HFFc6 (cell line): Measurements from ENCODE around the gene HIGD1B. TPM values are rescaled to one million over a fixed set of nuclear protein-coding genes. Genes with fewer than 3 reads are reported as not detected.

Experiments
- DNase-seq: peaks from one replicate; pipeline ENCODE4 v3.0.0-alpha.2; 2018
- H3K27ac Mint-ChIP-seq: 2 replicates; pipeline ENCODE4 v1.8.0; 2020; ENCODE audit warnings: mild to moderate bottlenecking, mixed read lengths
- H3K27me3 Mint-ChIP-seq: 2 replicates; pipeline ENCODE4 v1.8.0; 2021; ENCODE audit warnings: mild to moderate bottlenecking, moderate library complexity, mixed read lengths; ENCODE audit not compliant: insufficient read depth
- H3K36me3 Mint-ChIP-seq: 2 replicates; pipeline ENCODE4 v1.8.0; 2021; ENCODE audit warnings: low read depth, mixed read lengths
- H3K4me1 Mint-ChIP-seq: 2 replicates; pipeline ENCODE4 v1.8.0; 2020; ENCODE audit warnings: low read depth, mixed read lengths
- H3K4me3 Mint-ChIP-seq: 2 replicates; pipeline ENCODE4 v1.8.0; 2020; ENCODE audit warnings: mild to moderate bottlenecking, moderate library complexity, mixed read lengths
- H3K9me3 Mint-ChIP-seq: 2 replicates; pipeline ENCODE4 v1.8.0; 2020; ENCODE audit warnings: mild to moderate bottlenecking, mixed read lengths
- CTCF ChIP-seq: fragments of 200-600 bp; sonication (generic); IDR thresholded peaks from 2 replicates; pipeline ENCODE4 v1.5.0; 2021; ENCODE audit warnings: antibody characterized with exemption, mild to moderate bottlenecking
- total RNA-seq, 6 experiments: library from RNA; stranded (reverse); fragmentation: NEBNext Ultra II Directional; extraction: Animal tissue kit (Norgen Biotek cat#: 25700); gene quantifications; 2 replicates in 1 of 6; 3 replicates in 5 of 6; pipeline ENCODE4 v1.2.3, GENCODE V29; 2021

Gene HIGD1B
- total RNA-seq, 6 experiments from 2014 or later: not detected

- DNase-seq: no peak
- Mint-ChIP-seq H3K27ac (no peak overlapping the region; the same call in 1 of the 2 replicates), H3K4me3 (no peak overlapping the region), H3K4me1 (peaks cover 6% of the 10 kb centered on the region; the same call in 1 of the 2 replicates), H3K27me3 (no peaks in the 10 kb centered on the region; the same call in 1 of the 2 replicates), H3K9me3 (no peaks in the 10 kb centered on the region), H3K36me3 (peaks cover 36% of the 10 kb centered on the region)
- no peak for TF ChIP-seq CTCF
These were observed 20.2 kb downstream of the HIGD1B start for GRCh38 chr17:44867841-44868240.

GRCh38 chr17:44871556-44871955, 23.9 kb downstream of the HIGD1B start:
- DNase-seq: no peak
- peaks cover 32% of the 10 kb centered on the region for H3K36me3 Mint-ChIP-seq

GRCh38 chr17:44872131-44872768, 24.6 kb downstream of the HIGD1B start:
- H3K36me3 Mint-ChIP-seq: peaks cover 32% of the 10 kb centered on the region
- no peaks in the 10 kb centered on the region for H3K9me3 Mint-ChIP-seq
- H3K4me3 Mint-ChIP-seq: no peak overlapping the region
- no peak overlapping the region for H3K27ac Mint-ChIP-seq
- H3K4me1 Mint-ChIP-seq: no peaks in the 10 kb centered on the region
- no peak for TF ChIP-seq CTCF
- H3K27me3 Mint-ChIP-seq: no peaks in the 10 kb centered on the region
- DNase-seq: no peak

More at GRCh38 chr17:44871556-44871955, 23.9 kb downstream of the HIGD1B start:
- Mint-ChIP-seq H3K27me3 (no peaks in the 10 kb centered on the region), H3K4me1 (no peaks in the 10 kb centered on the region), H3K27ac (no peak overlapping the region), H3K9me3 (no peaks in the 10 kb centered on the region), H3K4me3 (no peak overlapping the region)
- no peak for TF ChIP-seq CTCF

GRCh38 chr17:44875761-44876160, 28.1 kb downstream of the HIGD1B start:
- no peaks in the 10 kb centered on the region for H3K4me1 Mint-ChIP-seq
- no peak for DNase-seq
- no peak for TF ChIP-seq CTCF
- no peak overlapping the region for H3K27ac Mint-ChIP-seq
- no peaks in the 10 kb centered on the region for H3K27me3 Mint-ChIP-seq
- H3K4me3 Mint-ChIP-seq: no peak overlapping the region
- H3K9me3 Mint-ChIP-seq: no peaks in the 10 kb centered on the region
- peaks cover 24% of the 10 kb centered on the region for H3K36me3 Mint-ChIP-seq

GRCh38 chr17:44877121-44877520, 29.4 kb downstream of the HIGD1B start:
- peaks cover 16% of the 10 kb centered on the region for H3K36me3 Mint-ChIP-seq
- TF ChIP-seq CTCF: no peak
- H3K27me3 Mint-ChIP-seq: no peaks in the 10 kb centered on the region
- H3K27ac Mint-ChIP-seq: no peak overlapping the region
- no peak overlapping the region for H3K4me3 Mint-ChIP-seq
- no peaks in the 10 kb centered on the region for H3K4me1 Mint-ChIP-seq
- no peak for DNase-seq
- H3K9me3 Mint-ChIP-seq: no peaks in the 10 kb centered on the region
